ENCODE data around the gene AIFM3. TPM values are rescaled to one million over a fixed set of nuclear protein-coding genes. Genes with fewer than 3 reads are reported as not detected.
"Not testable (repeated sequence)": the region's sequence is repeated elsewhere in the genome, so short reads cannot be mapped to it uniquely, and the experiment has no call there.

Gene AIFM3
- total RNA-seq, 4 donors from 2014 or later = 112 to 150 (median 126) TPM

GRCh38 chr22:21000987-21001600 is 34.0 kb downstream of the AIFM3 start:
- Histone ChIP-seq H3K9me3 (no peaks in the 10 kb centered on the region), H3K27ac (peak overlapping the region; percentile 93 to 99 (median 99)), H3K4me1 (peaks cover 23 to 36% (median 29%) of the 10 kb centered on the region in 4 donors), H3K4me3 (peak overlapping the region; percentile 64 to 89 (median 76)), H3K36me3 (peaks cover 0 to 8% (median 2%) of the 10 kb centered on the region in 4 donors), H3K27me3 (no peaks in the 10 kb centered on the region)
- in situ Hi-C loops (cut with MboI; ENCODE audit: low pct_ligation_motif_present in 1 of 4, low pct_unique_long_range_greater_than_20kb in 1 of 4, low sequenced_read_pairs in 3 of 4) (no loop called here), intact Hi-C loops (cut with DNase I; ENCODE audit: low total_unique reads) (loop anchor here (5.0 kb wide), 1 partner anchor 279 kb away; no protein-coding TSS in a partner anchor)
- WGBS, 2 donors (ENCODE audit: low coverage in 1 of 2) = 5% methylated on average over 11 of the region's 26 CpGs; no CpG with 5 or more reads in 1 of the 2 donors
- TF ChIP-seq EP300 (IDR thresholded peaks at IDR 0.05; ENCODE audit: low read depth) (no peak), CTCF (IDR thresholded peaks at IDR 0.05) (peak in 1 of 5 experiments; percentile 6), POLR2AphosphoS5 (IDR thresholded peaks at IDR 0.05) (no peak), POLR2A (IDR thresholded peaks at IDR 0.05) (no peak)
- no peak for DNase-seq

GRCh38 chr22:21001601-21002325 is 34.7 kb downstream of the AIFM3 start, which contains the start of gene THAP7:
TSS of gene THAP7 (minus strand) at chr22:21002118. CDS start at chr22:21001911, 207 bp downstream.
- in situ Hi-C loops (cut with MboI; ENCODE audit: low pct_ligation_motif_present in 1 of 4, low pct_unique_long_range_greater_than_20kb in 1 of 4, low sequenced_read_pairs in 3 of 4) (no loop called here), intact Hi-C loops (cut with DNase I; ENCODE audit: low total_unique reads) (loop anchor here (5.0 kb wide), 1 partner anchor 279 kb away; no protein-coding TSS in a partner anchor)
- TF ChIP-seq EP300 (IDR thresholded peaks at IDR 0.05; ENCODE audit: low read depth) (peak; percentile 18), CTCF (IDR thresholded peaks at IDR 0.05) (no peak), POLR2A (IDR thresholded peaks at IDR 0.05) (peak; percentile 94), POLR2AphosphoS5 (IDR thresholded peaks at IDR 0.05) (peak; percentile 84 to 91 (median 86))
- Histone ChIP-seq H3K4me3 (peak within 1 kb of the TSS; percentile 64 to 89 (median 76)), H3K27ac (peak within 1 kb of the TSS; percentile 93 to 99 (median 99)), H3K27me3 (no peaks in the 10 kb centered on the region), H3K36me3 (peaks cover 0 to 8% (median 2%) of the 10 kb centered on the region in 4 donors), H3K4me1 (peaks cover 23 to 36% (median 29%) of the 10 kb centered on the region in 4 donors), H3K9me3 (no peaks in the 10 kb centered on the region)
- peak; percentile 97 for DNase-seq
- WGBS, 2 donors (ENCODE audit: low coverage in 1 of 2) = 1% methylated on average over 23 of the region's 83 CpGs; no CpG with 5 or more reads in 1 of the 2 donors

- H3K27ac ChIP-seq = peak overlapping the region; percentile 93 to 99 (median 99)
- intact Hi-C loops (cut with DNase I; ENCODE audit: low total_unique reads) = loop anchor here (5.0 kb wide), 1 partner anchor 281 kb away; no protein-coding TSS in a partner anchor
- peak; percentile 37 for DNase-seq
Measured at GRCh38 chr22:21003782-21004181, 36.7 kb downstream of the AIFM3 start.

GRCh38 chr22:21009208-21009607 is 42.2 kb downstream of the AIFM3 start:
- H3K36me3 ChIP-seq; H3K4me1 ChIP-seq; DNase-seq; H3K27ac ChIP-seq; H3K9me3 ChIP-seq; H3K27me3 ChIP-seq; intact Hi-C loops (cut with DNase I; ENCODE audit: low total_unique reads); in situ Hi-C loops (cut with MboI; ENCODE audit: low pct_ligation_motif_present in 1 of 4, low pct_unique_long_range_greater_than_20kb in 1 of 4, low sequenced_read_pairs in 3 of 4); H3K4me3 ChIP-seq: not testable (repeated sequence)
- 88% methylated on average over 13 of the region's 13 CpGs; no CpG with 5 or more reads in 1 of the 2 donors for WGBS, 2 donors (ENCODE audit: low coverage in 1 of 2)

More at GRCh38 chr22:21003782-21004181, 36.7 kb downstream of the AIFM3 start:
- H3K4me1 ChIP-seq = peaks cover 23 to 36% (median 29%) of the 10 kb centered on the region in 4 donors
- H3K27me3 ChIP-seq = no peaks in the 10 kb centered on the region
- in situ Hi-C loops (cut with MboI; ENCODE audit: low pct_ligation_motif_present in 1 of 4, low pct_unique_long_range_greater_than_20kb in 1 of 4, low sequenced_read_pairs in 3 of 4) = no loop called here
- TF ChIP-seq EP300 (IDR thresholded peaks at IDR 0.05; ENCODE audit: low read depth) (no peak), CTCF (IDR thresholded peaks at IDR 0.05) (no peak), POLR2AphosphoS5 (IDR thresholded peaks at IDR 0.05) (no peak), POLR2A (IDR thresholded peaks at IDR 0.05) (no peak)
- WGBS, 2 donors (ENCODE audit: low coverage in 1 of 2) = 59 to 69% methylated on average over 3 to 4 of the region's 4 CpGs
- peaks cover 0 to 8% (median 2%) of the 10 kb centered on the region in 4 donors for H3K36me3 ChIP-seq
- no peaks in the 10 kb centered on the region for H3K9me3 ChIP-seq
- H3K4me3 ChIP-seq = peak overlapping the region in 1 of 4 donors; percentile 89

Measured in transverse colon (tissue), 4 donors.